HG02981 (cell line): Measurements from ENCODE around the gene ABCC8.

Experiments used
- ATAC-seq: cut with Tn5 transposase; IDR thresholded peaks from one replicate; pipeline ENCODE4 v1.9.1; 2021; ENCODE audit warnings: mild to moderate bottlenecking, moderate library complexity; ENCODE audit not compliant: unreplicated experiment

ABCC8 gene

DNA sequence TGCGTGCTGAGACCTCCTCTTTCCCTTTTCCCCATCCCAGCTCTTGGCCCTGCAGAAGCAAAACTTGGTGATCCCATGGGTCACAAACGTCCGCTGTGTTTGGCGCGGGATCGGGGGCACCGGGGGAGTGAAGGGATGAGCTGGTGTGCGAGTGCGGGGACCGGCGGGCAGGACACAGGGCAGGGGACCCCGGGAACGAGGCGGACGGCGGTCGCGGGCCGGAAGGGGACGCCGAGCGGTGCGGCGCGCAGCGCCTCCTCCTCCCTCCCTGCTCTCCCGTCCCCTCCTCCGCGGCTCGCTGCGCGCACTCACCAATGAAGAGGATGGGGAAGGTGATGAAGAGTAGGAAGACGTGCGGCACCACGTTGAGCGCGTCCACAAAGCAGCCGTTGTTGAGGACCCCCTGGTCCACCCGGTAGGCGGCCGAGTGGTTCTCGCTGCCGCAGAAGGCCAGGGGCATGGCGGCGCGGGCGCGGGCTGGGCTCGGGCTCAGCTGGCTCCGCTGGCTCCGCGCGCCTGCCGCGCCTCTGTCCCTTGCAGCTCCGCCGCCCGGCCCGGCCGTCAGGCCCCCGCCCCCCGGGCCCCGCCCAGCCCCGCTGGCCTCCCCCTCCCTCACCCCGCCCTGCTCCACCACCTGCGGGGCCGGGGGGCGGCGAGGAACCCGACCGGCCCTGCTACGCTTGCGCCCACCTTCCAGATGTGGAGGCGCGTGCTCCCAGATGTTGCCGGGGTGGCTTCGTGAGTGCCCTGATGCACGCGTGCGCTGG lies at the start of gene ABCC8:
TSS of gene ABCC8 (minus strand) at position 529 of the 767 bp plus-strand sequence. CDS start at position 460, 69 bp downstream.
- no peak for ATAC-seq

DNA sequence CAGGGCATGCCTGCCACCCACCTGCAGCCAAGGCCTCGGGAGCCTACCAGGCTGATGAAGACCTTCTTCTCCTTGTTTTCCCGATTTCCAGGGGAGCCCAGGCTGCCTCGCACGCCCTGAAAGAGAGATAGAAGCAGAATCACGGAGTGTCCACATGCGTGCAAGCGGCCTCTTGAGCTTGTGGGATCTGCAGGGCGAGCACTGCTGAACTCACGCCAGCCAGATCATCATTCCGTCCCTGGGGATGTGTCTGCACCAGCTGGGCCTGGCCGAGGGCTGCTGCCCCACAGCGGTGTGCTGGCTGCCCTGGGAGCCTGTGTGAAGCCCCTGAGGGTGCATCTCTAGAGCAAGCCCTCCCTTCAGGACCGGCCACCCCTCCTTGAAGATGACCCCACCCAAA lies 49.7 kb upstream of the ABCC8 start:
- no peak for ATAC-seq

DNA sequence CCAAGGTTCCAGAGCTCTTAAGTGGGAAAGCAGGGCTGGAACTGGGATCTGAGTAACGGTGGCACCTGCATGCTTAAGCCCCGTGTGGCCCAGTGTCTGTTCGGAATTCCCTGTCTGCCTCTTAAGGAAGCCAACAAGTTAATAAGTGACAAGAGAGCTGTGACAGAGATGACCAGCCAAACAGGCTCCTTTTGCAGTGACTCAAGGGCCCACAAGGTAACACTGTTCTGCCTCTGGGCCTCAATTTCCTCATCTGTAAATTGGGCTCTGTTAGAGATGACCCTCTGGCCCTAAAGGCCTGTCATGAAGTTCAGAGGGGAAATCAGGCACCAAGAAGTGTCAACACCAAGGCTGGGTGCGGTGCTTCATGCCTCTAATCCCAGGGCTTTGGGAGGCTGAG lies 48.9 kb upstream of the ABCC8 start:
- no peak for ATAC-seq

DNA sequence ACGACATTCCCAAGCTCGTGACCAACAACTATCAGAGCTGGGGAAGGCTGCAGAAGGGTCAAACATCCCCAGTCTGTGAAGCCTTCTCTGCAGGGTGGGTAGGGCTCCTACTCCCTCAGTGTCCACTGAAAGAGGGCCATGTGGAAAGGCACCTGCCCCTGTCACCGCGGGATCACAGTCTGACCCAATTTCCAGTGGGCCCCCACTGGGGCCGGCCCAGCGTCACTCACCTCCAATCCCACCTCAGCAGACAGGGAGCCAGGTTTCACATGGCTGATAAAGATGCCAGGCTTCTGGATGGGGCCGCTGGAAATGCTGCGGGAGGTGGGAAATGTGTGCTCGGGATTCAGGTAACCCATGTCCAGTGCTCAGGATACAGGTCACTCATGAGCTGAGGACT lies 47.6 kb upstream of the ABCC8 start:
- ATAC-seq, result no peak

DNA sequence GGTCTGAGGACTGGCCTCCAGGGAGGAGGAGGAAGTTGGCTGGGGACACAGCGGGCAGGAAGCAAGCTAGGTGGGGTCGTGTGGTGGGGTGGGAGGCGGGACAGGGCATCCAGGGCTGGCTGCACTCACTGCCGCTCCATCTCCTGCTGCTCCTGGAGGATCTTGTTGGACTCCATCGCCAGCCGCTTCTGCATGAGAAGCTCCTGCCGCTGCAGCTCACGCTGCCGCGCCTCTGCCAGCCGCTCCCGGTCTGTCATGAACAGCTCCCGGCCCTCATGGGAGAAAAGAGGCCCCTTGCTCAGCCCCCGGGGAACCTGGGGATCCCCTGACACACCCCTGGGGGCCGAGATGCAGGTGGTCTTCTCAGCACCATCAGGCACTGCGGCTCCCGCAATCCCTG lies 46.0 kb upstream of the ABCC8 start:
- no peak for ATAC-seq

DNA sequence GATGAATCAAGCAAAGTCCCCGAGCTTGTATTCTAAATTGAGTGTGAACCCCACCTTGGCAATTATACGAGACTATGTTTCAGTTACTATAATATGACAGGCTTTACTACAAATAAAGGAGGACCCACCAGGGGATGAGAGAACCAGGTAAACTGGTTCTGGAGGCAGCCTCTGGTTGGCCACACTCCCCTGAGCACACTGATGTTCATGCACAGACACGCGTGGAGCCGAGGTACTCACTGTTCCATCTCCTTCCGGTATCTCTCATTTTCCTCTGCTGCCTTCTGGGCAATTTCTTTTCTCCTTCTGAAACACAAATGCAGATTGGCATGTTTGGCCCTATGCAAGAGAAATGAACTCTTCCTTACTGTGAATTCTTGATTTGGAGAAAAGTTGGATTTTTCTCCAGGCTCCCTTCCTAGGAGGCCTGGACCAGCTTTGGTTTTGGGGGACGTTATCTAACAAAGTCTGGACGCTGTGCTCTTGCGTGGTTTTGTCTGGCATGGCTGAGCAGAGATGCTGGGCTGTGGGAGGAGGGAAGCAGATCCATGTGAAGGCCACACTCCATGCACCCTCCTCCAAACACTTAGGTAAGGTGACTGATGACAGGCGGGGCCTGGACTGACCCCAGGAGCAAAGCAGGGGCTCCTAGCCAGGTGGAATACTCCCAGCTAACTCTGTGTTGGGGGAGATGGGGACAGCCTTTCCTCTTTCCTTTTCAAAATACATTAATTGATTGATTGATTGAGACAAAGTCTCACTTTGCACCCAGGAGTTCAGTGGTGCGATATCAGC lies 44.7 kb upstream of the ABCC8 start:
- no peak for ATAC-seq

DNA sequence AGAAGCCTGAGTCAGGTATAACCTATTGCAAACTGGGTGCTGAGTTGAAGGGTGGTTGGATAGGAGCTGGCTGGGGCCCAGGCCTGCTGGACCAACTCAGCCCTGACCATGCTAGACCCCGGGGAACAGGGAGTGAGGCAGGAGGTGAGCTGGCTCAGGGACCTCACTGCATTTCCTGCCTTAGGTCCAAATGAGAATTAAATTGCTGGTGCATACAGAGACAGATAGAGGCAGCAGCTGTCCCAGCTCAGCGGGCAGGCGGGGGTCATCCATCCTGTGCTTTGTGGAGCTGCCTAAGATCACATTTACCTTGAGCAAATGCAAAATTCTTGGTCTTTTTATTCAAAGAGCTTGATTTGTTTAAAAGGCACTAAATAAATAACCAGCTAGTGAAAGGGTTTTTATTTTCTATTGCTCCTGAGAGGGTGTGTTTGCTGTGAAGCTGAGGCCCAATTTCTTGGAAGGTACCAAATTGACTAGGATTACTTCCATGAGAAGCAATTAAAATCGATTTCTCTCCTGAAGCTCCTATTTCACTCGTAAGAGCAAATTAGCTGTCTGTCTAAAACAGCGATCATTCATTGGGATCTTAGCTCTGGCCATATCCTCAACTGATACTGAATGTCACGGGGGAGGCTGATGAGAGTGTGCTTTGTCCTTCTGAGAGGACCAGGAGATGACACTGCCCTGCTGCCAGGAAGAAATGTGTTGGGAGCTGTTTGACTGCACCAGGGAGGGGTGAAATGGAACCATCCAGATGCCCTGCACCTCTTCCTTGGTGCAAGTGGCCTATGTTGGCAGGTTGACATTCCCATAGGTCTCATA lies 42.6 kb upstream of the ABCC8 start:
- ATAC-seq, result no peak

DNA sequence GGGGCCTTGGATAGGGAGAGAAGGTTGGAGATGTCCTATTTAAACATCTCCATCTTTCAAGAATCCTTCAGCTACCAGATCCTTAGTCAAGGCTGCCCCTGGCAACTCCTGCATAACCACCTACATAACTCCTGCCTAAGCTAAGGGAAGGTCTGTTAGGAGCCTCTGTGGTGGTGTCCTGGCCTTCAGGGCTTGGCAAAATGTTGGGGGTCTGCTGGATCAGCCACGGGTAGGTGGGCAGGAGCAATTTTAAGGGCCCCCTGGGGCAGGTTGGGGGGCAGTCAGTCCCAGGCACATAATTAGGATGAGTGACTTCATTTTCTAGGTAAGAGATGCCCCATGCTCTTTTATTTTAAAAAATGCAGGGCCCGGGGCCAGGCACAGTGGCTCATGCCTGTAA lies 41.7 kb upstream of the ABCC8 start:
- ATAC-seq, result no peak

DNA sequence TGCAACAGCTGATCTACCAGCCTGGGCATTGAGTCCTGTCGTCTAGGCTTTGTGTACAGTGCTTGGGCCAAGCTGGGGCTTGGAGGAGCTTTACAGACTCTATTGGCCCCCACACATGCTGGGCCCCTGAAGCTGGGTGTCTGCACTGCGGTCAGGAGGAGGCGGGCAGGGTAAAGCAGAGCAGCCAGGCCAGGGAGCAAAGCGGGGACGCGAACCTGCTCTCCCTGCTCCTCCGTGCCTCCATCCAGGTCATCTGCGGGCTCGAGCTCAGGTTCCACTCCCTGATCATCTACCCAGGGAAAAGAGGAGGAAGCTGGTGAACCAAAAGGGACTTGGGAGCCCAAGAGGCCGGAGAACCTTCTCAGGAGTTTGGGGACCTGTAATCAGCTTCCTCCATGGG lies 40.5 kb upstream of the ABCC8 start:
- no peak for ATAC-seq

DNA sequence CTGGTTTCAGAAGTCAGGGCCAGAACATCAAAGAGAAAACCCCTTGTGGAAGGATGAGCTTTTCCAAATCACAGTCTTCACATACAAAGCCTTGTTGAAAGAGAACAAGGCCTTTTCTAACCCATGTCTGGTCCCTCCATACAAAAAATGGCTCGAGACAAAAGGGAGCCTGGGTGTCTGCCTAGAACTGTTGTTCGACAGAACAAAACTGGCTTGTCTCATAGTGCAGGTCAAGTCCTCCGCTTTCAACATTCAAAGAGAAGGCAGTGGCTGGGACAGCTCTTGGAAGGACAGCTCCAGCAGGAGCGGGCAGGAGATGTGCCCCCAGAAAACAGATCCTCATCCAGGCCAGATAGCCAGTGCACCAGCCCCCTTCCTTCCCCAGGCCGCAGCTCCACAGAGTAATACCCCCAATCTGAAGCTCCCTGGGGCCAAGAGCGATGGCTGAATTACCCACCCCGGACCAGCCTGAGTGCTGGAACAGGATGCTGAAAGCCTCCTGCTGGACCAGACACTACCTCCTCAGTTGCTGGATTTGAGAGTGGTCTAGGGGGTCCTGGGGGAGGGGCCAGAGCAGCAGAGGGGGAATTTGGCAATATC lies 40.0 kb upstream of the ABCC8 start:
- ATAC-seq, result no peak

DNA sequence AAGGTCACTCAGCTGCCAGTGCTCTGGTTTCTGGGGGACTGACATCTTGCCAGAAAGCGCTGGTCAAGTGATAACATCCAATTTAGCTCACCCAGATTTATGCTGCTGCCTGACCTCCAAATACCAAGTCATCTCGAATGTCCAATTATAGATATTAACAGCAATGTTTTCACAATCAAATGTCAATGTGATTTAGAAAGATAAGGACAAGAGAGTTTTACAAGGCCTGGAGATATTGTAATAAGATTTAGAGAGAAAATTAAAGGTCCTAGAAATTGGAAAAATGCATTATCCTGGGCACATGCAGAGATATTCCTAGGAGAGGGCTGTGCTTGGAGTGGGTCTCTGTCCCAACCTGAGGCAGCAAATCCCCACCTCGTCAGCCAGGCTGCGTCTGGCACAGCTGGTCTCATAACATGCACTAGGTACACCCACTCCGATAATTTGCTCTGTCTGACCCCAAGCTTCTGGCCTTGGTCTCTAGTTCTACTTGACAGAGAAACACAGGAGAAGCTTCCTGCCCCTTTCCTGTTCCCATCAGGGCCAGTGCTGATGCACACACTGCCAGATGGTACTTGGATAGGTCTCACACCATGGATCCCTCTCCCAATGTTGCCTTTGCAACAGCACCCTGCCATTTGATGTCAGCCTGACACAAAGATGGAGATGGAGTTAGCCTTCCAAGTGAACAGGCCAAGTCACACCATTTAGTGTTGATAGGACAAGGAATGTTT lies 39.0 kb upstream of the ABCC8 start:
- ATAC-seq, result no peak

DNA sequence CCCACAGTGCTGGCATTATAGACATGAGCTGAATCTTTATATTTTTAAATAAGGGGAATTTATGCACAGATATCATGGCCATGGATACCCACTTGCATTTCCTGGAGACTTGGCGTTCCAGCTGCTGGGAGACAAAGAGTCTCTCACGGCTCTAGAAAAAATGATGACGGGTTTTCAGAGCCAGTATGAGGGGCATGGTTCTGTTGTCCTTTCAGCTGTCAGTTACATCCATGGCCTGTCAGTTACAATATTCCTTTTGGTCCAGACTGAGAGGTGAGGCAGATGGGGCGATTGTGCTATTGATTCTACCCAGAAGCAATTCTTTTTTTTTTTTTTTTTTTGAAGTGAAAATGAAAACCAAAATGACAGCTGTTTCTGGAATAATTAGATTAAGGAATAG lies 37.8 kb upstream of the ABCC8 start:
- no peak for ATAC-seq

DNA sequence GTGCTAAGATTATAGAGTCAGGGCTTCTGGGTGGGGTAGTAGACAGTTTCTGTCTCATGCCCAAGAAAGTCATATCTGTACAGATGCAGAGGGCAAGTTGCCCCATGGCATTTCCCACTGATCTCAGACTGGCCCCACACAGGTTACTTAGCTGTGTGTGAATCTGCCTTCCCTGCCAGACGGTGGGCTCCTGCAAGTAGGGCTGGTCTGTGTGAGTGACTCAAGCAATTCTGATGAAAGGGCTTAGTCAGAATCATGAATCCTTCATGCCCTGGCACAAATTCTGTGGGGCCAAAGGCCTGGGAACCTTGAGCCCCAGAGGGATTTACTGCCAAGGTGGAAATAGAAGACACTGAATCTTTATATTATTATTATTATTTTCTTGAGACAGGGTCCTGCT lies 37.2 kb upstream of the ABCC8 start:
- ATAC-seq, result no peak

DNA sequence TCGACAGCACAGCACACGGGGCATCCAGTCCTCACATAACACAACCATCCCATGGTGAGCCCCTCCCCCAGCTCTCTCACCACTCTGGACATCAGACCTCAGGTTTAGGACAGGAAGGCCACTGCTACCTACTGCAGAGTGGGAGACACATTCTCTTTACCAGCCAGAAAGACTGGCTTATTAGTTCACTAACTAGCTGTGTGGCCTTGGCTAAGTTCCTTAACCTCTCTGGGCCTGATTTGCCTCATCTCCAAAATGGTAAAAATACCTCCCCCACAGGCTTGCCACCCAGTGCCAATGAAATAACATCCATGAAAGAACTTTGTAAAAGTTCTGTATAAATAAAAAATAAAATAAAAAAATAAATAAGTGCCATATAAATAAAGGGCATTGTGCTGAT lies 35.5 kb upstream of the ABCC8 start:
- no peak for ATAC-seq

DNA sequence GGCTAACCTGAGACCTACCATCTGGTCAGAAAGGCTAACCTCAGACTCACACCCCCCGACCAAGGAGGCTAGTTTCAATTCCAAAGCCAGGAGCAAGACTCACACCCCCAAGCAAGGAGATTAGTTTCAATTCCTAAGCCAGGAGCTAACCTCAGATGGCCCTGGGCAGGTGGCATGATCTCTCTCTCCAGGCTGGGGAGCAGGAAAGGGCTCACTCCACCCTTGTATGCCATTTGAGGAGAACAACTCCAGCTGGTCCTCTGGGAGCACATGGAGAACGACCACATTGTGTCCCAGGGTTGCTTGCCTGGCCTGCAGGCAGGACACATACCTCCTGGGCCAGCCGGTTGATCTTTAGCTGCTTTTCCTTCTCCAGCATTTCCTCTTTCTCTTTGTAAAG lies 34.9 kb upstream of the ABCC8 start:
- ATAC-seq, result no peak

DNA sequence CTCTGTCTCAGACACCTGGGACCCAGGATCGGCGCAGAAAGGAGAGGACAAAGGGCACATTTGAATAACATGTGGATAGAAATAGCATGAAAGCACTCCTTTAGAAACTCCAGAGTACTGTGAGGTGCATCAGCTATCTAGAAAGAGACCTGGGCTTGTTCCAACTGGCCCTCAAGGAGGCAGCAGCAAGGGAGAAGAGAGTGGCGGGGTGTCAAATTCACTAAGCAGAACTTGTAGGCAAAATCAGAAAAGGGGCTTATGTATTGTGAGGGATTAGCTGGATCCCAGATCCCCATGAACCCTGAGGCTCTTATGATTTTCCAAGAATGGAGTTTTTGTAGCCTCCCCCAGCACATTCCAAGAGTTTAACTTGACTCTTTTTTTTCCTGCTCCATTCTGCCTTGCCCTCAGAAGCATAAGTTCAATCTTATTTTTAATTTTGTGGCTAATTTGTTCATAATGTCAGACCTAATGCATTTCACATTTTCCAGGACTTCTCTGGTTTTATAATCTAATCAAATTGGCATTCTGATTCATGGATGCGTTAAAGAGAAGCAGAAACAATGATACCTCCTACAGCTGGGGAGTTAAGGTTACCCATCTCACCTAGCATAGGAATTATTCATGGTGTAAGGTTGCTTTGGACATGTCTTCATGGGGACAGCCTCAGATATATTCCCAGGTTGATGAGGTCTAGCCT lies 34.0 kb upstream of the ABCC8 start:
- ATAC-seq, result no peak

DNA sequence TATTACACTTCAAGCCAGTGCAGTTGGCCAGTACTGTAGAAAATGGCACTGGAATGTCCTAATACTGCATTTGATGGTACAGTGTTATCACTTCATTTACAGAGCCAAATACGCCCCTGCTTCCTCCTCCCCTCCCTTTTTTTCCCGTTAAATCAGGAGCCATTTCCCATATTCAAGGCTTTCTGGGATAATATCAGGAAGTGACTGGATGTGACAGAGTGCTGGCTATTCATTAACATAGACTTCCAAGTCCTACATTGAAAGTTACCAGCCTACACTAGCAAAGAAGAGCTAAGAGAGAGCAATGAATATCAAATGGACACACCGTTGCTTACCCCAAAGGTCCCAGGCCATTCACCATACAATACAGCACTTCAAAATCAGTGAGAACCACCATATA lies 32.1 kb upstream of the ABCC8 start:
- no peak for ATAC-seq

DNA sequence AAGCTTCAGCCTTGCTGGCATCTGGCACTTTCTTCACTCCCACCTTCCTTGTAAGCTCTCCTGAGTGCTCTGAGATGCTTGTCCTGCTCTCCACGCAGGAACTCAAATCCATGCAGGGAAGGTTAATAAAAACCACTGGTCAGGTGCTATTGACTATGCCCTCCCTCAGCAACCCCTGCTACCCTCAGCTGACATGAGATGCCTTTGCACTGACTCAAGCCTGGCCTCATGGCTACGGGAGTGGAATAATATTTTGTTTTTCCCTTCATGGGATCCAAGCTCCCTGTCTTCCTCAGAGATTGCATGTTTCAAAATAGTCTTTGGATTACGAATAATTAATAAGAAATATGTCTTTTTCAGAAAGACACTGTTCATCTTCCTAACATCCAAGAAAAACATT lies 31.7 kb upstream of the ABCC8 start:
- no peak for ATAC-seq

DNA sequence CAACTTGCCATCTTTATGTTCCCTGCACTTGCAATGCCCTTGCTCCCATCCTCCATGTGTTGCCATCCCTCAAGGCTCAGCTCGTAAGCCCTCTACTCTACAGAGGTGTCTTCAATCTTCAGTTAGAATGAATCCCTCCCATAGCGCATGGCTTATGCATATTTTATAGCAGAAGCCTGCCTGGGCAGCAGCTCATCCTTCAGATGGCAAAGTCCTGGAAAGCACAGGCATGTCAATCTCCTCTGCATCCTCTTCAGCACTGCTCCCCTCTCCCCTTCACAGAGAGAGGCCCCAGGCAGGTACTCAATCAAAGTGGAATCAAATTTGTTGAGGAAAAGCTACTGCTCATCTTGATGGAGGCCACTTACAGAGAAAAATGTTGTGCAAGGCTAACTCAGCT lies 31.1 kb upstream of the ABCC8 start:
- no peak for ATAC-seq

DNA sequence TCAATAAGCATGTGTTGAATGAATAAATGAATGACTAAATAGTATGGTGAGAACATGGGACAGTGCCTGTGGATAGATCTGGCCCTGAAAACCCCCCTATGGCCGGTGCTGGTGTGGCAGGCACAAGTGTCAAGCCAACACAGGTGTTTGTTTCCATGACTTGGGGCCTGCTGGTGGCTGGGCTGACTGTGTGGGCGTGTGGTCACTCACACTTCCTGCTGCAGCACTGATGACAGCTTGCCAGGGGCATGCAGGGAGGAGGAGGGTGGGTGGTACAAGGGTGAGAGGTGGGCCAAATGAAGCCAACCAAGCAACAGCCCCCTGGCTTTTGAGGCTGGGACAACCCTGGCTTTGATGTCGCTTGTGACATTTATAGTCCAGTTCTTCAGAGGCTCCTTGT lies 30.3 kb upstream of the ABCC8 start:
- ATAC-seq, result no peak
